Activated CD8-positive, alpha-beta T cell treated with anti-CD3 and anti-CD28 coated beads for 36 hours (primary cell): ENCODE data around the gene HABP2. TPM values are rescaled to one million over a fixed set of nuclear protein-coding genes. Genes with fewer than 3 reads are reported as not detected.

Experiments
- ATAC-seq: fragments of 200-7000 bp; cut with Tn5 transposase; one replicate; pipeline ENCODE4 v1.10.0; 2021; ENCODE audit warnings: mild to moderate bottlenecking, moderate library complexity
- CTCF ChIA-PET: fragments of 350-600 bp; sonication (Branson Sonifier 250); formaldehyde crosslinking; loops from one replicate; lab custom pipeline; 2021; ENCODE audit warnings: antibody characterized with exemption; lab: Charles Lee
- POLR2A ChIA-PET: fragments of 350-600 bp; sonication (Branson Sonifier 250); formaldehyde crosslinking; loops from one replicate; lab custom pipeline; 2021; ENCODE audit warnings: antibody characterized with exemption; lab: Charles Lee
- DNase-seq: peaks from one replicate; pipeline ENCODE4 v3.0.0-alpha.2; 2020
- H3K27ac Mint-ChIP-seq: one replicate; pipeline ENCODE4 v1.8.0; 2021; ENCODE audit warnings: mild to moderate bottlenecking, mixed read lengths
- H3K27me3 Mint-ChIP-seq: one replicate; pipeline ENCODE4 v1.8.0; 2021; ENCODE audit warnings: mixed read lengths
- H3K36me3 Mint-ChIP-seq: one replicate; pipeline ENCODE4 v1.8.0; 2021; ENCODE audit warnings: low read depth, mixed read lengths
- H3K4me1 Mint-ChIP-seq: one replicate; pipeline ENCODE4 v1.8.0; 2021; ENCODE audit warnings: low read depth, mixed read lengths
- H3K4me3 Mint-ChIP-seq: one replicate; pipeline ENCODE4 v1.8.0; 2021; ENCODE audit warnings: mild to moderate bottlenecking, moderate library complexity, mixed read lengths
- H3K9me3 Mint-ChIP-seq: one replicate; pipeline ENCODE4 v1.8.0; 2021; ENCODE audit warnings: mixed read lengths
- intact Hi-C: fragments of 100-400 bp; cut with micrococcal nuclease; formaldehyde crosslinking; loops from one replicate; pipeline ENCODE4 v1.10.0; 2022
- total RNA-seq, 2 experiments: library from RNA; stranded (reverse); gene quantifications; one replicate each; pipeline ENCODE4 v1.2.3, GENCODE V29; 2021
- TF ChIP-seq, protein P1 (sequence below): fragments of 200-600 bp; IDR thresholded peaks from one replicate; pipeline ENCODE4 v1.8.0; 2022; ENCODE audit warnings: antibody characterized with exemption, mild to moderate bottlenecking

HABP2 gene
- total RNA-seq, 2 experiments from 2014 or later = not detected

DNA sequence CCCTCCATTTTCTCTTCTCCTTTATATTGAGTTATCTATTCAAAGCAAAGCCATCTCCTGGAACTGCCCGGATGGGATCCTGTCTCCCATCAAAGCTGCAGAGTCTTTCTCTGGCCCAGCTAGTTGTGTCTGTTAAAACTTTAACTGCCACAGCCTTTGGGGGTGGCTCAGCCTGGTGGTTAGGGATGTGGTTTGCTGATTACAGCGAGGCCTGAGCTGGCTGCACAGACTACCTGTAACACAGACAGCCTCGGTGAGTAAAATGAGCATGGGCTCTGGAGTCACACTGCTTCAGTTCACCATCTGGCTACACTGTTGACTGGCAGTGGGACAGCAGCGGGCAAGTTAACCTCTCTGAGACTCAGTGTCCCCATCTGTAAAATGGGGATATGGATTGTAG, 18.4 kb upstream of the HABP2 start:
- H3K27ac Mint-ChIP-seq = no peak overlapping the region
- CTCF ChIA-PET = no interaction called here
- peak; percentile 16 for DNase-seq
- H3K36me3 Mint-ChIP-seq = no peaks in the 10 kb centered on the region
- ATAC-seq = no peak
- TF ChIP-seq, protein P1, sequence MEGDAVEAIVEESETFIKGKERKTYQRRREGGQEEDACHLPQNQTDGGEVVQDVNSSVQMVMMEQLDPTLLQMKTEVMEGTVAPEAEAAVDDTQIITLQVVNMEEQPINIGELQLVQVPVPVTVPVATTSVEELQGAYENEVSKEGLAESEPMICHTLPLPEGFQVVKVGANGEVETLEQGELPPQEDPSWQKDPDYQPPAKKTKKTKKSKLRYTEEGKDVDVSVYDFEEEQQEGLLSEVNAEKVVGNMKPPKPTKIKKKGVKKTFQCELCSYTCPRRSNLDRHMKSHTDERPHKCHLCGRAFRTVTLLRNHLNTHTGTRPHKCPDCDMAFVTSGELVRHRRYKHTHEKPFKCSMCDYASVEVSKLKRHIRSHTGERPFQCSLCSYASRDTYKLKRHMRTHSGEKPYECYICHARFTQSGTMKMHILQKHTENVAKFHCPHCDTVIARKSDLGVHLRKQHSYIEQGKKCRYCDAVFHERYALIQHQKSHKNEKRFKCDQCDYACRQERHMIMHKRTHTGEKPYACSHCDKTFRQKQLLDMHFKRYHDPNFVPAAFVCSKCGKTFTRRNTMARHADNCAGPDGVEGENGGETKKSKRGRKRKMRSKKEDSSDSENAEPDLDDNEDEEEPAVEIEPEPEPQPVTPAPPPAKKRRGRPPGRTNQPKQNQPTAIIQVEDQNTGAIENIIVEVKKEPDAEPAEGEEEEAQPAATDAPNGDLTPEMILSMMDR = no peak
- no peaks in the 10 kb centered on the region for H3K9me3 Mint-ChIP-seq
- H3K4me3 Mint-ChIP-seq = no peak overlapping the region
- peaks cover 6% of the 10 kb centered on the region for H3K27me3 Mint-ChIP-seq
- intact Hi-C loops = no loop called here
- H3K4me1 Mint-ChIP-seq = no peaks in the 10 kb centered on the region
- POLR2A ChIA-PET = no interaction called here

DNA sequence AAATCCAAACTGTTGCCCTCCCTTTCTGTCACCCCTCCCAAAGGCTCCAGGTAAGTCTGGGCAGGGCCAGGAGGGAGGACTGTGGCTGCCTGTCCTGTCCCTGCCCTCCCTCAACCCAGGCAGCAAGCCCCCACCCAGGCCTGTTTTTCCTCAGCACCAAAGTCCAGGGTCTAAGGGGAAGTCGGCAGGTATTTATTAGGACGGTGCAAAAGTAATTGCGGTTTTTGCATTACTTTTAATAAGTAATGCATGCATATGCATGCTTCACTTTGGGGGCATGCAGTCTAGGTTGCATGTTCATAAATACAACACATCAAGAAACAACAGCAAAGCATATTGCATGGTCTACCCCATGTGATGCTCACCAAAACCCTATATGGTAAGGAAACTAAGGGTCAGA, 15.2 kb upstream of the HABP2 start:
- ATAC-seq (no peak), DNase-seq (no peak)
- H3K9me3 Mint-ChIP-seq = no peaks in the 10 kb centered on the region
- no peak overlapping the region for H3K4me3 Mint-ChIP-seq
- no peaks in the 10 kb centered on the region for H3K36me3 Mint-ChIP-seq
- H3K27me3 Mint-ChIP-seq = peaks cover 11% of the 10 kb centered on the region
- H3K27ac Mint-ChIP-seq = no peak overlapping the region
- intact Hi-C loops = no loop called here
- ChIA-PET CTCF (no interaction called here), POLR2A (no interaction called here)
- TF ChIP-seq, protein P1 = no peak
- H3K4me1 Mint-ChIP-seq = no peaks in the 10 kb centered on the region

DNA sequence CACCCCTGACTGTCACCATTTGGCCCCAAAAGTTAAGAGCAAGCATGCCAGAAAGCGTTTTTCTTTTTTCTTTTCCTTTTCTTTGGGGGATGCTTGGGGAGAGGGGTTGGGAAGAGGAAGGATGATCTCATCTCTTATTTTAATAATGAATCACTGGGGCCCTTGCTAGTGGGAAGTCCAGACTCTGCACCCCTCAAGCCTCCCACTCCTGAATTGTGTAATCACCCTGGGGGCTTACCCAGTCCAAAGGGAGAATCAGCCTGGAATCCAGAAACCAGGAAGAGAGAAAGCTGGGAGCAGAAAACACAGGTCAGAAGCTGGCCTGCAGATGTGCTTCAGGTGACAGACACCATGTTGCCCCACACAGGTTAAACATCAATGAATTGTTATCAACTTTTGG, 14.7 kb upstream of the HABP2 start:
- Mint-ChIP-seq H3K9me3 (no peaks in the 10 kb centered on the region), H3K27me3 (peaks cover 11% of the 10 kb centered on the region), H3K27ac (no peak overlapping the region), H3K4me3 (no peak overlapping the region), H3K4me1 (no peaks in the 10 kb centered on the region), H3K36me3 (no peaks in the 10 kb centered on the region)
- POLR2A ChIA-PET = no interaction called here
- DNase-seq = no peak
- intact Hi-C loops = no loop called here
- CTCF ChIA-PET = no interaction called here
- TF ChIP-seq, protein P1 = no peak
- no peak for ATAC-seq

DNA sequence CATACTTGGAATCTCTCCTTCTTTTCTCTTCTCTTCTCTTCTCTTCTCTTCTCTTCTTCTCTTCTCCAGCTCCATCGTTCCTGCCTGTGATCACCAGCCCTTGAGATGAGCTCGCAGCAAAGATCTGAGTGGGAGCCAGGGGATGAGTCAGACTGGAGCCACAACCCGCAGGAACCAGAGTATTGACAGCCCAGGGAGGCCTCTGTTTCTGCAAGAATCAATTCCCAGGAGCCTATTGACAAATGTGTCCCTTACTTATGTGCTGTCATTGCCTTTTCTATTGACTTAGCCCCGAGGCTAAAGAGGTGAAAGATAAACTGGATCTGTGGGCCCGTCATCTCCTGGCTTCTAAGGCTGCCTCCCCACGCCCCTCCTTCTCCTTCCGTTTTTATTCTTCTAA, 13.1 kb upstream of the HABP2 start:
- no peaks in the 10 kb centered on the region for H3K9me3 Mint-ChIP-seq
- H3K27ac Mint-ChIP-seq = no peak overlapping the region
- POLR2A ChIA-PET = no interaction called here
- intact Hi-C loops = no loop called here
- TF ChIP-seq, protein P1 = no peak
- H3K4me1 Mint-ChIP-seq = no peaks in the 10 kb centered on the region
- H3K27me3 Mint-ChIP-seq = peaks cover 10% of the 10 kb centered on the region
- CTCF ChIA-PET = no interaction called here
- no peak overlapping the region for H3K4me3 Mint-ChIP-seq
- ATAC-seq = no peak
- DNase-seq = no peak
- no peaks in the 10 kb centered on the region for H3K36me3 Mint-ChIP-seq

DNA sequence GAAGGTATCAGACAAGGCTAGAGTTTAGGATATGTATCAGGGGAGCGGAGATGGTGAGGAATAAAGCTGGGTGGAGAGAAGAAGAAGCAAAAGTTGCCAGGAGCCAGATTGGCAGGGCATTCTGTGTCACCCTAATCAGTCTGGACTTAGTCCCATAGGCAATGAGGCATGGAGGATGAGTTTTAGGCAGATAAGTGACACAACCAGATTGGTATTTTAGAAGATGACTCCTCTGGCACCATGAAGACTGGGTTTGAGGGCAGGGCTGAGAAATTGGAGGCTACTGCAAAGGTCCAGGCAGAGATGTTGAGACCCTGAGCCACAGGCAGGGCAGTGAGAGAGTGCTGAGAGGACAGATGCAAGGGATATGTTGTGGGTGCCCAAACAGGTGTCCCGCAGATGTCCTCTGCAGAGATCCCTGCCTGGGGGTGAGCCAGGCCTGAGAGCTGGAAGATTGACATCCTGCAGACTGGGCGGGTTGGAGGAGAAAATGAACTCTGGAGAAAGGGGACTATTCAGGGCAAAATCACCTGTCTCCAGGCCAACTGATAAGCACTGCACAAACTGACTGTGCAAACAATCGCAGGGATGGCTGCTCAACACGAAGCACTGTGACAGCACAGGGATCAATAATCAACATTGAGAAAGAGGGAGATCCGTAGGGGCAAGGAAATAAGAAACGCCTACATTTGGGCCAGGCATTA, 11.9 kb upstream of the HABP2 start:
- intact Hi-C loops = no loop called here
- Mint-ChIP-seq H3K9me3 (no peaks in the 10 kb centered on the region), H3K27ac (no peak overlapping the region), H3K36me3 (no peaks in the 10 kb centered on the region), H3K4me3 (no peak overlapping the region), H3K4me1 (no peaks in the 10 kb centered on the region), H3K27me3 (peaks cover 6% of the 10 kb centered on the region)
- ChIA-PET CTCF (interaction anchor here (0.7 to 0.8 kb wide), 2 partner anchors 9 to 22 kb away, joined by 3 read pairs; no protein-coding TSS in a partner anchor), POLR2A (no interaction called here)
- DNase-seq (no peak), ATAC-seq (no peak)
- TF ChIP-seq, protein P1 = no peak
